ENCODE measurements around the gene DCP2.

DNA sequence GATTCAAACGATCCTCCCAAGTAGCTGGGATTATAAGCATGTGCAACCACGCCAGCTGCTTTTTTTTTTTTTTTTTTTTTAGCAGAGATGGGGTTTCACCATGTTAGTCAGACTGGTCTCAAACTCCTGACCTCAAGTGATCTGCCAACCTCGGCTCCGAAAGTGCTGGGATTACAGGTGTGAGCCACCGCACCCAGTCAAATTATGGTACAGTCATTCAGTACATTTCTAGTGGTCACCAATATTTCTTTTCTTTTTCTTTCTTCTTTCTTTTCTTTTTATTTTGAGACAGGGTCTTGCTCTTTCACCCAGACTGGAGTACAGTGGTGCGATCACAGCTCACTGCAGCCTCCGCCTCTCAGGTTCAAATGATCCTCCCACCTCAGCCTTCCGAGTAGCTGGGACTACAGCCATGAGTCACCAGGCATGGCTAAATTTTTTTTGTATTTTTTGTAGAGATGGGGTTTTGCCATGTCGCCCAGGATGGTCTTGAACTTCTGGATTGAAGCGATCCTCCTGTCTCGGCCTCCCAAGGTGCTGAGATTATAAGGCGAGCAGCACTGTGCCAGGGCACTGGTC, 25.4 kb upstream of the DCP2 start:
- TF ChIP-seq POLR2A (IDR thresholded peaks at IDR 0.05) (no peak), POLR2AphosphoS5 (IDR thresholded peaks at IDR 0.05) (no peak), EP300 (IDR thresholded peaks at IDR 0.05) (no peak)
- TF ChIP-seq, protein P1, sequence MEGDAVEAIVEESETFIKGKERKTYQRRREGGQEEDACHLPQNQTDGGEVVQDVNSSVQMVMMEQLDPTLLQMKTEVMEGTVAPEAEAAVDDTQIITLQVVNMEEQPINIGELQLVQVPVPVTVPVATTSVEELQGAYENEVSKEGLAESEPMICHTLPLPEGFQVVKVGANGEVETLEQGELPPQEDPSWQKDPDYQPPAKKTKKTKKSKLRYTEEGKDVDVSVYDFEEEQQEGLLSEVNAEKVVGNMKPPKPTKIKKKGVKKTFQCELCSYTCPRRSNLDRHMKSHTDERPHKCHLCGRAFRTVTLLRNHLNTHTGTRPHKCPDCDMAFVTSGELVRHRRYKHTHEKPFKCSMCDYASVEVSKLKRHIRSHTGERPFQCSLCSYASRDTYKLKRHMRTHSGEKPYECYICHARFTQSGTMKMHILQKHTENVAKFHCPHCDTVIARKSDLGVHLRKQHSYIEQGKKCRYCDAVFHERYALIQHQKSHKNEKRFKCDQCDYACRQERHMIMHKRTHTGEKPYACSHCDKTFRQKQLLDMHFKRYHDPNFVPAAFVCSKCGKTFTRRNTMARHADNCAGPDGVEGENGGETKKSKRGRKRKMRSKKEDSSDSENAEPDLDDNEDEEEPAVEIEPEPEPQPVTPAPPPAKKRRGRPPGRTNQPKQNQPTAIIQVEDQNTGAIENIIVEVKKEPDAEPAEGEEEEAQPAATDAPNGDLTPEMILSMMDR (IDR thresholded peaks at IDR 0.05) = no peak
